Activated B cell treated with CpG ODN at 0.5 μM for 24 hours (primary cell): ENCODE data around the gene HTD2. TPM values are rescaled to one million over a fixed set of nuclear protein-coding genes. Genes with fewer than 3 reads are reported as not detected.
A peak's percentile ranks its signal among the peaks of the same experiment; 100 is the strongest.

Experiments used
- ATAC-seq: fragments of 200-7000 bp; cut with Tn5 transposase; one replicate; pipeline ENCODE4 v1.10.0; 2021; ENCODE audit warnings: low read depth, mild to moderate bottlenecking, moderate library complexity
- CTCF ChIA-PET: fragments of 350-600 bp; sonication (Branson Sonifier 250); formaldehyde crosslinking; loops from one replicate; lab custom pipeline; 2021; ENCODE audit warnings: antibody characterized with exemption; lab: Charles Lee
- POLR2A ChIA-PET: fragments of 350-600 bp; sonication (Branson Sonifier 250); formaldehyde crosslinking; loops from one replicate; lab custom pipeline; 2021; ENCODE audit warnings: antibody characterized with exemption; lab: Charles Lee
- DNase-seq: peaks from one replicate; pipeline ENCODE4 v3.0.0; 2022
- H3K27ac Mint-ChIP-seq: one replicate; pipeline ENCODE4 v1.8.0; 2020; ENCODE audit warnings: mixed read lengths
- H3K27me3 Mint-ChIP-seq: one replicate; pipeline ENCODE4 v1.8.0; 2021; ENCODE audit warnings: mixed read lengths
- H3K36me3 Mint-ChIP-seq: one replicate; pipeline ENCODE4 v1.8.0; 2021; ENCODE audit warnings: low read depth, mixed read lengths
- H3K4me1 Mint-ChIP-seq: one replicate; pipeline ENCODE4 v1.8.0; 2021; ENCODE audit warnings: mixed read lengths
- H3K4me3 Mint-ChIP-seq: one replicate; pipeline ENCODE4 v1.8.0; 2020; ENCODE audit warnings: mild to moderate bottlenecking, mixed read lengths
- H3K9me3 Mint-ChIP-seq: one replicate; pipeline ENCODE4 v1.8.0; 2020; ENCODE audit warnings: mixed read lengths
- intact Hi-C: fragments of 100-400 bp; cut with micrococcal nuclease; formaldehyde crosslinking; loops from one replicate; pipeline ENCODE4 v1.15.1; 2024
- total RNA-seq: library from RNA; stranded (reverse); gene quantifications from 2 replicates; pipeline ENCODE4 v1.2.3, GENCODE V29; 2022
- TF ChIP-seq, protein P1 (sequence below): fragments of 200-600 bp; IDR thresholded peaks from one replicate; pipeline ENCODE4 v1.8.0; 2022; ENCODE audit warnings: antibody characterized with exemption, mild to moderate bottlenecking

The HTD2 gene
- 11.4 TPM in 2 replicates for total RNA-seq

DNA sequence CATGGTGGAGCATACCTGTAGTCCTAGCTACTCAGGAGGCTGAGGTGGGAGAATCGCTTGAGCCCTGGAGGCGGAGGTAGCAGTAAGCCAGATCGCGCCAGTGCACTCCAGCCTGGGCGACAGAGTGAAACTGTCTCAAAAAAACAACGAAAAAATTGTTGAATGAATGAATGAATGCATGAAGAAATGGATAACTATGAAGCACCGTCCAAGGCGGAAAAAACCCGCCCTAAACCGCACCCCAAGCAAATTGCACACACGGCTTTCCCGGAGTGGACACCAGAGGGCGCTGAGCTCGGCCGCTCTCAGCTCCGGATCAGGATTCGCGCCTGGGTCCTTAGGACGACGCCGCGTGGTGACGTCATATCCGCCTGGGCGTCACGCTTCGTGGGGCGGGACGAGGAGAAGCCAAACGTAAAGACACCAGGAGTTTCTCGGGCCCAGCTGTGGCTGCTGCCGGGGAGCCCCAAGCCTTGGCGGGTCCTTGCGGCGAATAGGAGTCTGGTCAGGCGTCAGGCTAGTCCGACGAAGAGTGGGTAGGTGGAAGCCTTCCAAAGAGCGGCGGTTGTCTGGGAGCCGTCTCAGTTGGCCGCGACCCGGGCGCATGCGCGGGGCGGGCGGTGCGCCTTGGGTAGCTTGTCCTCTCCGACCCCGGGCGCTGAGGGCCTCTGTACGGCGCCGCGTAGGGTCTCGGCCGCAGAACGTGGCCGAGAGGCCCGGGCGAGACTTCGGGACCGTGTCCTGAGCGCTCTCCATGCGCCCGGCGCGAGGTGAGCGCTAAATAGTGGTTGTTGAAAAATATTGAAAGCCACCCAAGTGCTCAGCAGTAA, at the start of gene HTD2, which contains the start of gene RPP14:
TSS of gene HTD2 (plus strand) at position 639 of the 830 bp plus-strand sequence. CDS start 11,094 bp downstream, outside the sequence.
TSS of gene RPP14 (plus strand) at position 364 of the 830 bp plus-strand sequence. CDS start 4,085 bp downstream, outside the sequence.
- peaks cover 29% of the 10 kb centered on the region for H3K4me1 Mint-ChIP-seq
- DNase-seq (peak; percentile 97), ATAC-seq (peak; percentile 88)
- TF ChIP-seq, protein P1, sequence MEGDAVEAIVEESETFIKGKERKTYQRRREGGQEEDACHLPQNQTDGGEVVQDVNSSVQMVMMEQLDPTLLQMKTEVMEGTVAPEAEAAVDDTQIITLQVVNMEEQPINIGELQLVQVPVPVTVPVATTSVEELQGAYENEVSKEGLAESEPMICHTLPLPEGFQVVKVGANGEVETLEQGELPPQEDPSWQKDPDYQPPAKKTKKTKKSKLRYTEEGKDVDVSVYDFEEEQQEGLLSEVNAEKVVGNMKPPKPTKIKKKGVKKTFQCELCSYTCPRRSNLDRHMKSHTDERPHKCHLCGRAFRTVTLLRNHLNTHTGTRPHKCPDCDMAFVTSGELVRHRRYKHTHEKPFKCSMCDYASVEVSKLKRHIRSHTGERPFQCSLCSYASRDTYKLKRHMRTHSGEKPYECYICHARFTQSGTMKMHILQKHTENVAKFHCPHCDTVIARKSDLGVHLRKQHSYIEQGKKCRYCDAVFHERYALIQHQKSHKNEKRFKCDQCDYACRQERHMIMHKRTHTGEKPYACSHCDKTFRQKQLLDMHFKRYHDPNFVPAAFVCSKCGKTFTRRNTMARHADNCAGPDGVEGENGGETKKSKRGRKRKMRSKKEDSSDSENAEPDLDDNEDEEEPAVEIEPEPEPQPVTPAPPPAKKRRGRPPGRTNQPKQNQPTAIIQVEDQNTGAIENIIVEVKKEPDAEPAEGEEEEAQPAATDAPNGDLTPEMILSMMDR, result no peak
- peak within 1 kb of the TSS; percentile 99 for H3K27ac Mint-ChIP-seq
- intact Hi-C loops, result loop anchor here (1.0 to 5.0 kb wide), 11 partner anchors 27 to 746 kb away; partner anchors contain the start of genes ABHD6, CFAP20DC, FLNB and SLMAP
- H3K9me3 Mint-ChIP-seq, result no peaks in the 10 kb centered on the region
- H3K4me3 Mint-ChIP-seq, result peak within 1 kb of the TSS; percentile 98
- H3K27me3 Mint-ChIP-seq, result peaks cover 3% of the 10 kb centered on the region
- ChIA-PET CTCF (interaction anchor here (0.6 to 4.5 kb wide), 48 partner anchors 11 to 747 kb away, joined by 3 to 60 read pairs (median 5); partner anchors contain the start of genes ABHD6, KCTD6 and PXK), POLR2A (interaction anchor here (0.6 to 2.8 kb wide), 28 partner anchors 9 to 570 kb away, joined by 3 to 26 read pairs (median 4); partner anchors contain the start of genes ABHD6 and KCTD6)
- H3K36me3 Mint-ChIP-seq, result peaks cover 22% of the 10 kb centered on the region

DNA sequence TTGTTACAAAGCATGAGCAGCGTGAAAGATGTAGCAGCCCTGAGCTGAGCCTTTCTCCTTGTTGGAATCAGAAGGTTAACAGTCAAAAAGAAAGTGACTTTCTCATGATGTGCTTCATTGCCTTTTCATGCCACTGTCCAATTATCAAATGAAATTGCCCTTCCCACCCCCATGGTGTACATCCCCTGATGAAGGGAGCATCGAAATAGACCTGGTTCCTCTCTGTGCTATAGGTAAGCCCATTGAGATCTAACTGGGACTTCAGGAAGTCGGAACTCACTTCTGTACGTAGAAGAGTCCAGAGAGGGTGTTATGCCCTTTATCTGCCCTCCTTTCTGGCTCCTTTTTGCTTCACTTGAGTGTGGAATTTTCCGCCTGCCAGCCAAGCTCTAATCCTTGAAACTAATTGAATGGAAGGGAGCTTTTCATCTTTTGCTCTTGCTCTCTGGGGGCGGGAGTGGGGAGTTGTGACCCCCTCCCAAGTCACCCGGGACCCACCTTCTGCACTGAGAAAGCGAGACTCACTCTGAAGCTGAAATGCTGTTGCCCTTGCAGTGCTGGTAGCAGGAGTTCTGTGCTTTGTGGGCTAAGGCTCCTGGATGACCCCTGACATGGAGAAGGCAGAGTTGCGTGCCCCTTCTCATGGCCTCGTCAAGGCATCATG, 47.8 kb upstream of the HTD2 start:
- CTCF ChIA-PET, result no interaction called here
- no peak for ATAC-seq
- no peak overlapping the region for H3K4me3 Mint-ChIP-seq

DNA sequence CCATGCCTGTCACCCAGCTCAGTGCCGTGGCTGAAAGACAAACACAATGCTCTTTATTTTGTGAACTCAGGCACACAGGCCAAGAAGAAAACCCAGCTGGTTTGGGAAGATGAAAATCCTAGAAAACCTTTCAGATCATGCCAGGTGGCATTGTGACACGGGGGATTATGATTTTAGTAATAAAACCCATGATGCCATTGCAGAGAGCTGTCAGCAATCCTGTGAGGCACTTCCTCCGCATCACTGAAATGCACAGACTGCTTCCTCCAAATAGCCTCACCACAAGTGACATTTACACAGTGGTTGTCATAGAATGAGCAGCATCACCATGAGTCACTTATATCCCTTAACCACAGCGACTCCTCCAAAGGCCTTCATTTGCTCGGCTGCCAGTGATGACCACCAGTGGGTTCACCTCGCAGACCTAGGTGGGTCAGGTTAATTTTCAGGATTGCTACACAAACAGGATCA, 46.0 kb upstream of the HTD2 start:
- TF ChIP-seq, protein P1, result no peak
- ATAC-seq, result peak; percentile 21
- H3K27me3 Mint-ChIP-seq, result no peaks in the 10 kb centered on the region
- peaks cover 4% of the 10 kb centered on the region for H3K4me1 Mint-ChIP-seq
- H3K9me3 Mint-ChIP-seq, result no peaks in the 10 kb centered on the region
- intact Hi-C loops, result no loop called here
- no peak overlapping the region for H3K27ac Mint-ChIP-seq
- no peak overlapping the region for H3K4me3 Mint-ChIP-seq
- ChIA-PET CTCF (interaction anchor here (1.5 kb wide), 1 partner anchor 83 kb away, joined by 3 read pairs; no protein-coding TSS in a partner anchor), POLR2A (no interaction called here)
- H3K36me3 Mint-ChIP-seq, result peaks cover 62% of the 10 kb centered on the region
- no peak for DNase-seq

More for the DNA sequence above, 47.8 kb upstream of the HTD2 start:
- Mint-ChIP-seq H3K36me3 (peaks cover 60% of the 10 kb centered on the region), H3K27me3 (no peaks in the 10 kb centered on the region), H3K9me3 (no peaks in the 10 kb centered on the region), H3K27ac (no peak overlapping the region), H3K4me1 (peaks cover 4% of the 10 kb centered on the region)
- POLR2A ChIA-PET, result no interaction called here
- intact Hi-C loops, result no loop called here
- TF ChIP-seq, protein P1, result no peak
- no peak for DNase-seq

DNA sequence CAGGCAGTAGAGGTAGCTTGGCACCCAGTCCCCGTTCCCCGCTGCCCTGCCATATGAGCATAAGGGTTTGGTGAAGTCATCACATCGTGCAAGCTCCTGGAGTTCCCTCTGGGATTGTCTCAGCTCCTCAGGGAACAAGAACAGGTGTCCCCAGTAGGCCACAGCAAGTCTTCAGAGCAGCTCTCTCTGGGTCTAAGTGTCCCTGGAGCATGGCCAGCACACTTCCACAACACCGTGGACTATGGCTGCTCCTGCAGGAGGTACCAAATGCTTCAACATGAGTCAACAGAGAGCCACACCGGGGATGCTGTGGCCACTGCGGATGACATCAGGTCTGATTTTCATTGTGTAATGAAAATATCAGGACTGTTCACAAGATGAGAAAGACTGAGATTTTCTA, 45.6 kb upstream of the HTD2 start:
- H3K27ac Mint-ChIP-seq, result no peak overlapping the region
- peaks cover 4% of the 10 kb centered on the region for H3K4me1 Mint-ChIP-seq
- H3K27me3 Mint-ChIP-seq, result no peaks in the 10 kb centered on the region
- POLR2A ChIA-PET, result no interaction called here
- H3K4me3 Mint-ChIP-seq, result no peak overlapping the region
- peaks cover 64% of the 10 kb centered on the region for H3K36me3 Mint-ChIP-seq
- DNase-seq, result no peak
- intact Hi-C loops, result no loop called here
- no peaks in the 10 kb centered on the region for H3K9me3 Mint-ChIP-seq
- CTCF ChIA-PET, result interaction anchor here (1.5 kb wide), 1 partner anchor 83 kb away, joined by 3 read pairs; no protein-coding TSS in a partner anchor
- TF ChIP-seq, protein P1, result no peak
- no peak for ATAC-seq
